SU-DHL-6 (cell line): Measurements from ENCODE around the gene B3GNT2.

Experiments
- CTCF ChIP-seq: fragments of 200-600 bp; sonication (generic); IDR thresholded peaks from one replicate; pipeline ENCODE4 v1.5.1; 2017; ENCODE audit warnings: antibody characterized with exemption, mild to moderate bottlenecking, low read length, moderate library complexity; ENCODE audit not compliant: insufficient read depth, poor library complexity, severe bottlenecking
- EZH2phosphoT487 ChIP-seq: fragments of 200-600 bp; sonication (generic), shearing (Covaris generic); conservative IDR thresholded peaks from 2 replicates; pipeline ENCODE4 v1.6.1; 2018; ENCODE audit warnings: mild to moderate bottlenecking, antibody characterized with exemption, low read length, moderate library complexity, mixed read lengths

GRCh38 chr2:62195421-62196277 is at the start of gene B3GNT2:
- TF ChIP-seq CTCF (no peak), EZH2phosphoT487 (no peak)
